Calu3 (cell line): ENCODE measurements around the gene TSC22D3. TPM values are rescaled to one million over a fixed set of nuclear protein-coding genes. Genes with fewer than 3 reads are reported as not detected.

Experiments
- BruUV-seq: library from RNA; stranded (reverse); fragments of 400-500 nt; replicated peaks from 2 replicates; lab custom pipeline; 2021; lab: Mats Ljungman, UMichigan
- CTCF ChIA-PET: fragments of 300-600 bp; sonication (Branson Sonifier 250); formaldehyde crosslinking; loops from one replicate; lab custom pipeline; 2022; ENCODE audit warnings: antibody characterized with exemption; lab: Charles Lee
- DNase-seq: peaks from one replicate; pipeline ENCODE4 v3.0.0; 2022
- H3K27ac Mint-ChIP-seq: one replicate; pipeline ENCODE4 v1.8.0; 2022; ENCODE audit warnings: mixed read lengths; ENCODE audit not compliant: unreplicated experiment
- H3K27me3 Mint-ChIP-seq: one replicate; pipeline ENCODE4 v1.8.0; 2022; ENCODE audit warnings: mixed read lengths; ENCODE audit not compliant: unreplicated experiment
- H3K36me3 Mint-ChIP-seq: one replicate; pipeline ENCODE4 v1.8.0; 2022; ENCODE audit warnings: mild to moderate bottlenecking, moderate library complexity, mixed read lengths; ENCODE audit not compliant: insufficient read depth, unreplicated experiment
- H3K4me1 Mint-ChIP-seq: one replicate; pipeline ENCODE4 v1.8.0; 2022; ENCODE audit warnings: mild to moderate bottlenecking, low read depth, mixed read lengths; ENCODE audit not compliant: unreplicated experiment
- H3K4me3 Mint-ChIP-seq: one replicate; pipeline ENCODE4 v1.8.0; 2022; ENCODE audit warnings: mild to moderate bottlenecking, low read depth, moderate library complexity, mixed read lengths; ENCODE audit not compliant: unreplicated experiment
- H3K9me3 Mint-ChIP-seq: one replicate; pipeline ENCODE4 v1.8.0; 2022; ENCODE audit warnings: low read depth, mixed read lengths; ENCODE audit not compliant: unreplicated experiment
- CTCF ChIP-seq: fragments of 200-600 bp; IDR thresholded peaks from one replicate; pipeline ENCODE4 v1.8.0; 2022; ENCODE audit warnings: antibody characterized with exemption; ENCODE audit not compliant: unreplicated experiment
- intact Hi-C: fragments of 100-400 bp; cut with micrococcal nuclease; formaldehyde crosslinking; loops from one replicate; pipeline ENCODE4 v1.10.0; 2022; ENCODE audit not compliant: unreplicated experiment
- total RNA-seq: library from RNA; stranded (reverse); gene quantifications from 2 replicates; pipeline ENCODE4 v1.2.3, GENCODE V29; 2022

Gene TSC22D3
- total RNA-seq, 1 experiment from 2014 or later, result 48.3 TPM

DNA sequence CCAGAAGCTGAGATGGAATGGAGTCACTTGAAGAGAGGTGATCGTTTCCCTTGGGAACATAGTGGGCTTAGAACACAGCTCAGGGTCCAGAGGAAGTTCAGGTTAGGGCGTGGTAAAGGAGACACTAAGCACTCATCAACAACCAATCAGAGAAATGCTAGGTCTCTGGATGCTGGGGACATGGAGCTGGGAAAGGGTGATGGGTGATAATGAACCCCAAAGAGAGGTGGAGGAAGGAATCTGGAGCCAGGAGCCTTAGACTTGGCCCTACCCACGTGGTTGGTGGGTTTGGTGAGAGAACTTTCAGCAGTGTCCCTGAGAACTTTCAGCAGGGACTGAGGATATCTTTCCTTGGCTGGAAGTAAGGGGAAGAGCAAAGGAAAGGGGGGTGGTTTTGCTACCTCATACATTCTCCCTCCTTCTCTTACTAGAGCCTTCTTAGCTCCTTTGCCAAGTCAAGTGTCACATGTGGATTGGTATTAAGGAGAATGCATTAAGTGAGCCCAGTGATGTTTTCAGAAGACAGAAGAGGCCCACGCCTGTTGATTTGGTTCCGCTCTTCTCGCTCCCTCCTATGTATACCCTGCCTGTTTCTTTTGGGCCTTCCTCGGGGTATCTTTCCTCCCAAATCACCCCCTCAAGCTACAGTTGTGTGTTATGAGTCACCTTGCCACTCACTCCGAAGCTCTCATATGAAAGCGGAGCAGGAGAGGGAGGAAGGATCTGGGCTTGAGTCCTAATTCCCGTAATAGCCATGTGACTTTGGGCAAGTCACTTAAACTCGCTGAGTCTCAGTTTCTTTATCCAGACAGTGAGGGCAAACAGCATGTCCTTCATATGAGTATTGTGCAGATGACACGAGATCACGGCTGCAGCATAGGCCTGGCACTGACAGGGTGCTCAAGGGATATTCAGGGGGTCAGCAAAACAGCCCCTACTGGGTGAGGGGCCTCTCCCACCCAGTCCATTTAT lies 63.1 kb downstream of the TSC22D3 start:
- CTCF ChIA-PET, result interaction anchor here (1.2 to 1.3 kb wide), 2 partner anchors 40 to 170 kb away, joined by 3 read pairs; no protein-coding TSS in a partner anchor
- H3K4me1 Mint-ChIP-seq, result peaks cover 44% of the 10 kb centered on the region
- no peak for TF ChIP-seq CTCF
- no peaks in the 10 kb centered on the region for H3K27me3 Mint-ChIP-seq
- intact Hi-C loops, result no loop called here
- peaks cover 53% of the 10 kb centered on the region for H3K36me3 Mint-ChIP-seq
- H3K4me3 Mint-ChIP-seq, result no peak overlapping the region
- H3K27ac Mint-ChIP-seq, result peak overlapping the region; percentile 100
- BruUV-seq, result no TSS peak
- no peak for DNase-seq
- no peaks in the 10 kb centered on the region for H3K9me3 Mint-ChIP-seq

GRCh38 chrX:107711521-107712181 lies 63.9 kb downstream of the TSC22D3 start:
- intact Hi-C loops, result loop anchor here (2.0 kb wide), 1 partner anchor 35 kb away; no protein-coding TSS in a partner anchor
- no peak for TF ChIP-seq CTCF
- H3K9me3 Mint-ChIP-seq, result no peaks in the 10 kb centered on the region
- H3K4me3 Mint-ChIP-seq, result peak overlapping the region; percentile 65
- peaks cover 38% of the 10 kb centered on the region for H3K4me1 Mint-ChIP-seq
- H3K27me3 Mint-ChIP-seq, result no peaks in the 10 kb centered on the region
- BruUV-seq, result no TSS peak
- DNase-seq, result no peak
- peak overlapping the region; percentile 100 for H3K27ac Mint-ChIP-seq
- CTCF ChIA-PET, result interaction anchor here (1.0 to 1.2 kb wide), 3 partner anchors 17 to 66 kb away, joined by 3 to 4 read pairs (median 3); partner anchors contain the start of gene NCBP2L
- peaks cover 44% of the 10 kb centered on the region for H3K36me3 Mint-ChIP-seq

- peaks cover 35% of the 10 kb centered on the region for H3K36me3 Mint-ChIP-seq
- CTCF ChIA-PET, result interaction anchor here (1.0 to 1.2 kb wide), 3 partner anchors 18 to 67 kb away, joined by 3 to 4 read pairs (median 3); partner anchors contain the start of gene NCBP2L
- H3K27me3 Mint-ChIP-seq, result no peaks in the 10 kb centered on the region
- no peaks in the 10 kb centered on the region for H3K9me3 Mint-ChIP-seq
- H3K4me3 Mint-ChIP-seq, result peak overlapping the region; percentile 65
- peak; percentile 63 for DNase-seq
- intact Hi-C loops, result loop anchor here (2.0 kb wide), 1 partner anchor 34 kb away; no protein-coding TSS in a partner anchor
- TF ChIP-seq CTCF, result no peak
- peaks cover 38% of the 10 kb centered on the region for H3K4me1 Mint-ChIP-seq
- BruUV-seq, result no TSS peak
- peak overlapping the region; percentile 100 for H3K27ac Mint-ChIP-seq
Measured at GRCh38 chrX:107710617-107711391, 64.8 kb downstream of the TSC22D3 start.
